H7 (cell line): ENCODE results near the gene TUBB4B. TPM values are rescaled to one million over a fixed set of nuclear protein-coding genes. Genes with fewer than 3 reads are reported as not detected.
A peak's percentile ranks its signal among the peaks of the same experiment; 100 is the strongest.

Source experiments
- DNase-seq: peaks from one replicate; pipeline ENCODE4 v3.0.0; 2012
- H3K27me3 ChIP-seq: 2 replicates; pipeline ENCODE4 v1.6.0; 2011; ENCODE audit warnings: mild to moderate bottlenecking, low read length; ENCODE audit not compliant: control insufficient read depth, insufficient read depth
- H3K36me3 ChIP-seq: replicated peaks from 2 replicates; pipeline ENCODE4 v1.5.1; 2011; ENCODE audit warnings: low read length; ENCODE audit not compliant: control insufficient read depth, insufficient read depth
- H3K4me3 ChIP-seq: 2 replicates; pipeline ENCODE4 v1.5.1; 2011; ENCODE audit warnings: low read depth, mild to moderate bottlenecking, control low read depth, low read length, moderate library complexity; ENCODE audit not compliant: insufficient read depth
- total RNA-seq: library from RNA; depleted of rRNA; stranded (reverse); fragments of >200 nt; shearing (Covaris generic); gene quantifications from 2 replicates; pipeline ENCODE4 v1.2.3, GENCODE V29; 2014

The TUBB4B gene
- total RNA-seq, 1 experiment from 2014 or later, result 257 TPM

- Histone ChIP-seq H3K27me3 (peaks cover 7% of the 10 kb centered on the region), H3K36me3 (no peaks in the 10 kb centered on the region), H3K4me3 (no peak within 1 kb of the TSS)
- DNase-seq, result peak; percentile 97
These were observed 13.8 kb upstream of the TUBB4B start, which contains the start of gene RNF224 for GRCh38 chr9:137227054-137227852. Gene RNF224, plus strand, starts transcription at chr9:137227502. Its CDS starts 834 bp downstream, at chr9:137228336.

- DNase-seq, result no peak
- Histone ChIP-seq H3K4me3 (no peak overlapping the region), H3K27me3 (no peaks in the 10 kb centered on the region; the same call in 1 of the 2 replicates), H3K36me3 (no peaks in the 10 kb centered on the region)
These were observed 13.1 kb upstream of the TUBB4B start for GRCh38 chr9:137227853-137228505.

DNA sequence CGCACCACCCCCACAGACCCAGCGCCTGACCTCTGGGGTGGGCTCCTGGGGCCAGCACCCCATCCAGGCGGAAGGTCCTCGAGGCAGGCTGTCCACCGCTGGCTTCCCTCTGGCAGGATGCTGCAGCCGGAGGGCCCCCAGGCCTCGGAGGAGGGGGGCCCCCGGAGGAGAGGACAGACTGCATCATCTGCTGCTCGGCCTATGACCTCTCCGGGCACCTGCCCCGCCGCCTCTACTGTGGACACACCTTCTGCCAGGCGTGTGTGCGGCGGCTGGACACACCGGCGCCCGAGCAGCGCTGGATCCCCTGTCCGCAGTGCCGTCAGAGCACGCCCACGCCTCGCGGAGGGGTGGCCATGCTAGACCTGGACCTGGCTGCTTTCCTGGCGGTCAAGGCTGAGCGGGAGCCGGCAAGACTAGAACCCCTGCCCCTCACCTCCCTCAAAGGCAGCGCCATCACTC, 12.6 kb upstream of the TUBB4B start:
- Histone ChIP-seq H3K27me3 (no peaks in the 10 kb centered on the region), H3K4me3 (no peak overlapping the region)

GRCh38 chr9:137228968-137229896, 11.9 kb upstream of the TUBB4B start:
- DNase-seq, result no peak
- Histone ChIP-seq H3K27me3 (no peaks in the 10 kb centered on the region), H3K36me3 (no peaks in the 10 kb centered on the region), H3K4me3 (no peak overlapping the region)

More for the DNA sequence above, 12.6 kb upstream of the TUBB4B start:
- DNase-seq, result no peak
- no peaks in the 10 kb centered on the region for H3K36me3 ChIP-seq

DNA sequence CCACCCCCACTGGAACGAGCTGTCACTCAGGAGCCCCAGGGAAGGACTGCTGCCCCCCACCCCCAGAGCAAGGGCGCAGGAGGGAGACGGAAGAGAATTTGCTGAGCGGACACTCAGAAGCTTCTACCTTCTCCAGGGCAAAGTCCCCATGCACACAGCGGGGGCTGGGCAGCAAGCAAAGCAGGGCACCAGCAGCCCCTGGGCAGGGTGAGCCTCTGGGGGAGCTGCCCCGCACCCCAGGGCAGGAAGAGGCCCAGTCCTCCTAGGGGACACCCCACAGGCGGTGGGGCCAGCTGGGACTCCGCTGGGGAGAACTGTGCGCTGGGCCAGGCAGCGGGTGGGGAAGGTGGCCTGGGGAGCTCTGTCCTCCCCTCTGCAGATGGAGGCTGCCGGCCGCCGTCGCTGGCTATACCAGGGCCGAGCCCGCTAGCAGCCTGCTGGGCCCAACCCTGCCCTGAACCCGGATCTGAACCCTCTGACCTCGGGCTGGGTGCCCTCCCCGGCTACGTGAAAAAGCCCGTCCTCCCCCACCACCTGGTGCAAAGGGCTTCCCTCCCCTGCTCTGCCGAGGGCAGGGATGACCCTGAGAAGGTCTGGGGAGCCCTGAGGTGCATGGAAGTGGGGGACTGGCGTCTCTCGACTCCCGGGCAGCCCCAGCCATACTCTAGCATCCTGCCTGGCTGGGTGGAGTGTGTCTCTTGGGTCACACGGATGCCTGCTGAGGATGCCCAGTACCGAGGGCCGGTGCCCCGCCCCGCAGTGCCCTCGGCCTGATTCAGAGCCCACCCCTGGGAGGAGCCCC, 11.0 kb upstream of the TUBB4B start:
- DNase-seq, result no peak
- no peak overlapping the region for H3K4me3 ChIP-seq
- H3K27me3 ChIP-seq, result no peaks in the 10 kb centered on the region

DNA sequence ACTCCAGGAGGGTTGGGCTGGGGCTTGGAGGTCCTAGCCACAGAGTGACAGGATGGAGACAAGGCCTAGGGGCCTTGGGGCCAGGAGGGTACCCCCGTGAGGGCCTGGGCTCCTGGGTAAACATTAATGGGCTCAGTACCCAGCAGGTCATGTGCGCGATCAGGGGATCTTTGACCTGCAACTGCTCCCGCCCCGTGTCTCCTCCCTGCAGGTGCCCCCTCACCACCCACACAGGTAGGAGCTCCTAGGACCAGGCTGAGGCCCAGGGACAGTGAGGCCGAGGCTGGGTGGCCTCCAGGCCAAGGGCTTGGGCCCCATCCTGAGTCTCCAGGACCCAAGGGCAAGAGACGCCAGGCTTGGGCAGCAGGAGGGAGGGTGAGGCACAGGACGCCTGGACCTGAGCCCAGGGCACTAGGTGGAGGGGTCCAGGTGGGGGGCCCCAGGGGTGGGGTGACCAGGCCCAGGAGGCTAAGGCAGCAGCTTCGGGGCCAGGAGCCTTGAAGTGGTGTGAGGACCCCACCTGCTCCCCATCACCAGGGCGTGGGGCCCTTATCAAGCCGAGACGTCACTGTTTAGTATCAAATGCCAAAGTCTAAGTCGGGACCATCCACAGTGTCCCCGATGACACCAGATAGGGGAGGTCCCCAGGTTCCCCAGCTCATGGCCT, 10.2 kb upstream of the TUBB4B start, which contains the start of gene SLC34A3:
TSS of gene SLC34A3 (plus strand) at position 197 of the 667 bp plus-strand sequence. CDS start 802 bp downstream, outside the sequence.
- H3K27me3 ChIP-seq, result no peaks in the 10 kb centered on the region
- no peak for DNase-seq
- no peak within 1 kb of the TSS for H3K4me3 ChIP-seq
- no peaks in the 10 kb centered on the region for H3K36me3 ChIP-seq

More for the DNA sequence above, 11.0 kb upstream of the TUBB4B start:
- H3K36me3 ChIP-seq, result no peaks in the 10 kb centered on the region

- Histone ChIP-seq H3K27me3 (no peaks in the 10 kb centered on the region), H3K4me3 (no peak overlapping the region), H3K36me3 (no peaks in the 10 kb centered on the region)
- DNase-seq, result no peak
These were observed 9.6 kb upstream of the TUBB4B start for GRCh38 chr9:137231372-137232039.

GRCh38 chr9:137232101-137232500, 9.0 kb upstream of the TUBB4B start:
- H3K36me3 ChIP-seq, result no peaks in the 10 kb centered on the region
- no peak overlapping the region for H3K4me3 ChIP-seq
- no peak for DNase-seq
- H3K27me3 ChIP-seq, result no peaks in the 10 kb centered on the region

GRCh38 chr9:137232510-137232909, 8.6 kb upstream of the TUBB4B start:
- DNase-seq, result no peak
- H3K27me3 ChIP-seq, result no peaks in the 10 kb centered on the region

DNA sequence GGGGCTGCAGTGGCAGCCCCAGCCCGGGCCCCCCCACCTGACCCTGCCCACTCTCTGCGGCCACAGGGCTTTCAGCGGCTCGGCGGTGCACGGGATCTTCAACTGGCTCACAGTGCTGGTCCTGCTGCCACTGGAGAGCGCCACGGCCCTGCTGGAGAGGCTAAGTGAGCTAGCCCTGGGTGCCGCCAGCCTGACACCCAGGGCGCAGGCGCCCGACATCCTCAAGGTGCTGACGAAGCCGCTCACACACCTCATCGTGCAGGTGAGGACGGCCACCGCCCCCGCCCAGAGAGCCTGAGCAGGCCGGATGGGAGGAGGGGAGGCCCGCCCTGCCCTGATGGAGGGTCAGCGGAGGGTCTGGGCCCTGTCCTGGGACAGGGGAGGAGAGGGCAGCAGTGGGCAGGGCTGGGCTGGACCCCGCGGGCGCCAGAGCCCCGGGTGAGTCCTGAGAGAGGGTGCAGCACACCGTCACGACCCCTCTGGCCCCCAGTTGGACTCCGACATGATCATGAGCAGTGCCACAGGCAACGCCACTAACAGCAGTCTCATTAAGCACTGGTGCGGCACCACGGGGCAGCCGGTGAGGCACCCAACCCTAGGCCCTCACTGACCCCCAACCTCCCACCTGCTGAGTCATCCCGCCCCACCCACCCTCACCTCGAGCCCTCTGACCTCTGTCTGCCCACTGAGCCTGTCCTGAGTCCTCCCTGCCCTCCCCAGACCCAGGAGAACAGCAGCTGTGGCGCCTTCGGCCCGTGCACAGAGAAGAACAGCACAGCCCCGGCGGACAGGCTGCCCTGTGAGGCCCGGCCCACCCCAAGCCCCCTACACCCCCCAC, 7.7 kb upstream of the TUBB4B start:
- Histone ChIP-seq H3K27me3 (no peaks in the 10 kb centered on the region), H3K4me3 (no peak overlapping the region), H3K36me3 (no peaks in the 10 kb centered on the region)
- DNase-seq, result no peak

More at GRCh38 chr9:137232510-137232909, 8.6 kb upstream of the TUBB4B start:
- Histone ChIP-seq H3K4me3 (no peak overlapping the region), H3K36me3 (no peaks in the 10 kb centered on the region)

DNA sequence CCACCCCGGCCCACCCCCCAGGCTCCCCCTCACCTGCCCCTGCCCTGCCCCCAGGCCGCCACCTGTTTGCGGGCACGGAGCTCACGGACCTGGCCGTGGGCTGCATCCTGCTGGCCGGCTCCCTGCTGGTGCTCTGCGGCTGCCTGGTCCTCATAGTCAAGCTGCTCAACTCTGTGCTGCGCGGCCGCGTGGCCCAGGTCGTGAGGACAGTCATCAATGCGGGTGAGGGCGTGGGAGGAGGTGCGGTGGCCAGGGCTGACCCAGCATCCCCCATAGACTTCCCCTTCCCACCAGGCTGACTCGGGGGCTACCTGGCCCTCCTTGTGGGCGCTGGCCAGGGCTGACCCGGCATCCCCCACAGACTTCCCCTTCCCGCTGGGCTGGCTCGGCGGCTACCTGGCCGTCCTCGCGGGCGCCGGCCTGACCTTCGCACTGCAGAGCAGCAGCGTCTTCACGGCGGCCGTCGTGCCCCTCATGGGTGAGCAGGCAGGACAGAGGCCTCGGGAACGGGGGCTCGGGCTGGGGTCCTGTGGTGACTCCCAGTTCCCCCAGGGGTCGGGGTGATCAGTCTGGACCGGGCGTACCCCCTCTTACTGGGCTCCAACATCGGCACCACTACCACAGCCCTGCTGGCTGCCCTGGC, 6.9 kb upstream of the TUBB4B start:
- Histone ChIP-seq H3K27me3 (no peaks in the 10 kb centered on the region), H3K4me3 (no peak overlapping the region), H3K36me3 (no peaks in the 10 kb centered on the region)
- no peak for DNase-seq
